Uterus (tissue), 2 donors: ENCODE measurements around the gene CALHM6.
A peak's percentile ranks its signal among the peaks of the same experiment; 100 is the strongest.

Experiments used
- POLR2A ChIP-seq, 2 donors: fragments of 450-650 bp; IDR thresholded peaks; one replicate each; pipeline ENCODE4 v1.6.1; 2016; ENCODE audit warnings: antibody characterized with exemption in 2 of 2, mild to moderate bottlenecking in 1 of 2, moderate library complexity in 1 of 2
- TF ChIP-seq, protein P1 (sequence below), 4 experiments: fragments of 200-600 bp in 2 of 4; fragments of 450-650 bp in 2 of 4; sonication (generic) in 2 of 4; IDR thresholded peaks; one replicate each; pipeline ENCODE4 v1.5.1; 2016 to 2019; ENCODE audit warnings: antibody characterized with exemption in 4 of 4, mild to moderate bottlenecking in 2 of 4, moderate library complexity in 1 of 4

DNA sequence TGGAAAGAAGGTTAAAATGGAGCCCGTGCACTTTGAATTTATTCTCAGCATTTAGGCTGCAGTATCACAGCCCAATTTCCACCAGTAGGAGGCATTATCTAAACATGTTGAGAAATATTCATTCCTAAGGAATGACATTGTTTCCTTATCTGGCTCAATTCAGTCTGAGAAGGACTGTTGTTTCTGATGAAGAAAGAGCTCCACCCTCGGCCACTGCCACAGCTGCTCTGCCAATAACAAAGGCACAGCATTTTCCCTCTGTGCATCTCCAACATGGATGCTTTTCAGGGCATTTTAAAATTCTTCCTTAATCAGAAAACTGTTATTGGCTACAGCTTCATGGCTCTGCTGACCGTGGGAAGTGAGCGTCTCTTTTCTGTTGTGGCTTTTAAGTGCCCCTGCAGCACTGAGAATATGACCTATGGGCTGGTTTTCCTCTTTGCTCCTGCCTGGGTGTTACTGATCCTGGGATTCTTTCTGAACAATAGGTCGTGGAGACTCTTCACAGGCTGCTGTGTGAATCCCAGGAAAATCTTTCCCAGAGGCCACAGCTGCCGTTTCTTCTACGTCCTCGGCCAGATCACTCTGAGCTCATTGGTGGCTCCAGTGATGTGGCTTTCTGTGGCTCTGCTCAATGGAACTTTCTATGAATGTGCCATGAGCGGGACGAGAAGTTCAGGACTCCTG is 50.4 kb downstream of the CALHM6 start, which contains the start of gene CALHM5:
- peak; percentile 39 to 44 for TF ChIP-seq POLR2A (IDR thresholded peaks at IDR 0.05)
- TF ChIP-seq, protein P1, sequence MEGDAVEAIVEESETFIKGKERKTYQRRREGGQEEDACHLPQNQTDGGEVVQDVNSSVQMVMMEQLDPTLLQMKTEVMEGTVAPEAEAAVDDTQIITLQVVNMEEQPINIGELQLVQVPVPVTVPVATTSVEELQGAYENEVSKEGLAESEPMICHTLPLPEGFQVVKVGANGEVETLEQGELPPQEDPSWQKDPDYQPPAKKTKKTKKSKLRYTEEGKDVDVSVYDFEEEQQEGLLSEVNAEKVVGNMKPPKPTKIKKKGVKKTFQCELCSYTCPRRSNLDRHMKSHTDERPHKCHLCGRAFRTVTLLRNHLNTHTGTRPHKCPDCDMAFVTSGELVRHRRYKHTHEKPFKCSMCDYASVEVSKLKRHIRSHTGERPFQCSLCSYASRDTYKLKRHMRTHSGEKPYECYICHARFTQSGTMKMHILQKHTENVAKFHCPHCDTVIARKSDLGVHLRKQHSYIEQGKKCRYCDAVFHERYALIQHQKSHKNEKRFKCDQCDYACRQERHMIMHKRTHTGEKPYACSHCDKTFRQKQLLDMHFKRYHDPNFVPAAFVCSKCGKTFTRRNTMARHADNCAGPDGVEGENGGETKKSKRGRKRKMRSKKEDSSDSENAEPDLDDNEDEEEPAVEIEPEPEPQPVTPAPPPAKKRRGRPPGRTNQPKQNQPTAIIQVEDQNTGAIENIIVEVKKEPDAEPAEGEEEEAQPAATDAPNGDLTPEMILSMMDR (IDR thresholded peaks at IDR 0.05), result peak; percentile 49 to 75 (median 66)
